Measurements from ENCODE around the gene C14orf132.

The C14orf132 gene

DNA sequence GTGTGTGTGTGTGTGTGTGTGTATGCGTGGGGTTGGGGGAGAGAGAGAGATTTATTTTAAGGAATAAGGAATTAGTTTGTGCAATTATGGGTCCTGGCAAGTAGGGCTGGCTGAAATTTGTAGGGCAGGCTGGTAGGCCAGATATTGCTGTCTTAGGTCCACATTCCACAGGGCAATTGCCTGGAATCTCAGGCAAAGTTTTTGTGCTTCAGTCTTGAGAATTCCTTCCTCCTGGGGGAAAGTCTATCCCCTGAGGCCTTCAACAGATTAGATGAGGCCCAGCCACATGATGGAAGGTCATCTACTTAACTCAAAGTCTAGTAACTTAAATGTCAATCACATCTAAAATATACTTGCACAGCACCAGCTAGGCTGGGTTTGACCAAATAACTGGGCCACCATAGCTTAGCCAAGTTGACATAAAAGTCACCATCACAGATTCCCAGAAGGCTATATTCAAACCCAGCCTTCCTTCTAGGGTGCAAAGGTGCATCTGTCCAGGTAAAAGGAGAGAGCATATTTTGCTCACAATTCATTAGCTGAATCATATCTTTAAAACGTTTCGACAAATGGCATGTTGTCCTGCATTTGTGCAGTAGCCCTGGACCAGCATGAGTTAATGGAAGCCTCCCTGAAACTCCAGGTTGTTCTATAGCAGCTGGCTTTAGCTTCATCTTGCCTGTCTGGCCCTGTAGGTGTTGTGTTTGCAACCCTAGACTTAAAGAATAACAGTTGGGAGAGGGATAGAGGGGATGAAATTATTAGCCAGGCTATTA, 63.1 kb downstream of the C14orf132 start:
- no peak for DNase-seq

GRCh38 chr14:96103075-96103474, 63.9 kb downstream of the C14orf132 start:
- no peak for DNase-seq

- no peak for DNase-seq
These were observed 64.6 kb downstream of the C14orf132 start for GRCh38 chr14:96103560-96104460.

DNA sequence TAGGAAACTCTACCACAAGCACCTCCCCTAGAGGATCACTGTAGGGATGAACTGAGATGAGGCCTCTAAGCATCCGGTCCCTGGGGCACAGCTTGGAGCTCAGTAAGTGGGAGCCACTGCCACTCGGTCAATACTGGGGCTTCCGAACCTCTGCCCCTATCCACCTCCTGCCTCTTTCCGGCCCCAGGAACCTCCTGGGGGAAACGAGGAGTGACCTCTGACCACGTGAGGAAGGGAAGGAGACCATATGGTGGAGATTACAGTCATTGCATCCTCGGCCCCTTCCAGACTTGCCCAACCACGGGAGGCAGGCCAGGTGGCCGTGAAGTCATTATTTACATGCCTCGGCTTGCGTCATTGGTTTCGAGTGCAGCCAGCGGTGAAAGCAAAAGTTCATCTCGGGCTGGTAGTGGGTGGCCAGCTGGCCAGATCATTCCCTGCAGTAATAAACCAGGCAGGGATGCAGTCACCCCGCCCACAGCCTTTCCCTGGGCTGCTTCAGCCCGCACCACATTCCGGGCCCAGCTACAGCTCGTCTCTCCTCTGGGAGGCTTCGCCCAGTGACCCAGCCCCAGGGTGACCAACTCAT, 65.4 kb downstream of the C14orf132 start:
- DNase-seq = no peak

GRCh38 chr14:96105089-96105925, 66.1 kb downstream of the C14orf132 start:
- no peak for DNase-seq

DNA sequence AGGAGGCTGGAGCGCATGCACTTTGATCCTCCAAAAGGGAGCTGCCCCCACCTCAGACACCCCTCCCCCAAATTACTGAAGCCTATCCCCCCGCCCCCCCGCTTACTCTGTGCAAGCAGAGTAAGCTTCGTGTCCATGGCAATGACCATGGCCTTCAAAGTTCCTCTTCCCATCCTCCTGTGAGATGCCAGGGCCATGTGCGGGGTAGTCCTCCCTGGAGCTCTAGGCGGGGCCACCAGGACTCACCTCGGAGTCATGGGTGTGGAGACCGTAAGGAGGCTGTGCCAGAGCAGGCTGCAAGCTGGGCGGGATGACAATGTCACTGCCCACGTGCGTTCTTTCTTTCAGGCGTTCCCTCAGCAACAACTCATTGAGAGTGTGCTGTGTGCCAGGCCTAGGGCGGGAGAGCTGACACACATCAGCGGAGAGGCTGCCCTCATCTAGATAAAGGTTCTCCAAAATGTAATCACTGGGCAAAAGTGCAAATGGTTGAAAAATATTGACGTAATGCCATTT, 66.8 kb downstream of the C14orf132 start:
- no peak for DNase-seq

DNA sequence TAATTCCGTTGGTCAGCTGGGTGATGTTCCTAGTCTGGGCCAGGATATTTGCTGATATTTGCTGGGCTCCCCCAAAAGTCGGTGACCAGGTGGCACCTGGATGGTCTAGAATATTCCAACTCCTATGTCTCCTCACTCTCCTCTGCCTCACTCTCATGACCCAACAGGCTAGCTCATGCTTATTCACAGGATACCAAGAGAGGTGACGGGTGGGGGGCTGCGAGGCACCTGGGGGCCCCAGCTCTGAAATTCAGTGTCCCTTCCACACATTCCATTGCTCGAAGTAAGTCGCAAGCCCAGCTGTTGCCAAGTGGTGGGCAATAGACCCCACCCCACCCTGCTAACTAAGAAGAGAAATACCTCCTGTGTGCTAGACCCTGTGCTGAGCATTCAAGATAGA, 67.7 kb downstream of the C14orf132 start:
- DNase-seq = no peak

GRCh38 chr14:96108061-96108795, 69.1 kb downstream of the C14orf132 start:
- no peak for DNase-seq

GRCh38 chr14:96108911-96109310, 69.7 kb downstream of the C14orf132 start:
- no peak for DNase-seq

GRCh38 chr14:96109596-96110355, 70.6 kb downstream of the C14orf132 start:
- no peak for DNase-seq

DNA sequence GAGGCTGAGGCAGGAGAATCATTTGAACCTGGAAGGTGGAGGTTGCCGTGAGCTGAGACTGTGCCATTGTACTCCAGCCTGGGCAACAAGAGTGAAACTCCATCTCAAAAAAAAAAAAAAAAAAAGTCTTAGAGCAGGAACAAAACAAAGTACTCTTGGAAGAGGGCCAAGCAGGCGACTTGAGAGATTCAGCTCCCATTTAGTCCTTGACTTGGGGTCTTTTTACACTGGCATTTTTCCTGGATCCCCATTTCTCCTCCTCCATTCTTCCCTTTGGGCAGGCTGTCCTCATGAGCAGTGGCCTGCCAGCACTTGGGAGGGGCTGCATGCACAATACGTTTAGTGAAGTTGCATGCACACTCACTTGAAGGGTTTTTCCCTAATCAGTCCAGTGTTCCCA, 72.9 kb downstream of the C14orf132 start:
- DNase-seq = no peak

- no peak for DNase-seq
These were observed 74.8 kb downstream of the C14orf132 start for GRCh38 chr14:96114002-96114401.

GRCh38 chr14:96117101-96117897, 78.1 kb downstream of the C14orf132 start:
- no peak for DNase-seq

- no peak for DNase-seq
These were observed 78.8 kb downstream of the C14orf132 start for GRCh38 chr14:96117960-96118359.

GRCh38 chr14:96118391-96118790, 79.2 kb downstream of the C14orf132 start:
- DNase-seq = no peak

- no peak for DNase-seq
These were observed 80.8 kb downstream of the C14orf132 start for GRCh38 chr14:96119947-96120346.

DNA sequence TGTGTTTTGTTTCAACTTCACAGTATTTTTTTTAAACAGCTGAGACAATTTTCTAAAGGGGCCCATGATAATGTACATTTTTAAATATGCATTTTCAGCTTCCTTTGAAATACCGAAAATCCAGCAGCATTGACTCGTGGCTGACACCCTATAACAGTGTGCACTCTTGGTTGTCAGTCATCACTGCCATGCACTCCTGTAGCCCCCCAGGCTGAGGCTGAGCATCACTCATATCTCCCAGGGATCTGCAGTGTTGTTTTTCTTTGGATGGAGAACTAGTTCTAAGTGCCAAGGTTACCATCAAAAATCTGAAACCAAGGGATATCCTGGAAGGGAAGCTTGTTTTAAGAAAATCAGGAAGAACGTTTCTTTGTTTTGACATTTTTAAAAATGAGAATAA, 81.2 kb downstream of the C14orf132 start:
- no peak for DNase-seq

DNA sequence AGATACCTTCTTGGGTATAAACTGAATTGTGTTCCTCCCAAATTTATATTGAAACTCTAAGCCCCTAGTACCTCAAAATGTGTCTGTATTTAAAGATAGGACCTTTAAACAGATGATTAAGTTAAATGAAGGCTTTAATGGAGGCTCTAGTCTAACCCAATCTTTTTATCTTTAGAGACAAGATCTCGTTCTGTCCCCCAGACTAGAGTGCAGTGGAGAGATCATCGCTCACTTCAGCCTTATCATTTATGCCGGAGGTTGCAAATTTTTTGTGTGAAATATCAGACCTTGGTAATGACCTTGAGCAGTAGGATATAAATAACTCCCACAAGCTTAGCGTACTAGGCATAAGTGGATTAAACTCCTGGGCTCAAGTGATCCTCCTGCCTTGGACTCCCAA, 81.8 kb downstream of the C14orf132 start:
- DNase-seq = no peak

GRCh38 chr14:96121660-96122395, 82.7 kb downstream of the C14orf132 start:
- no peak for DNase-seq

Measured in activated CD4-positive, alpha-beta T cell treated with anti-CD3 and anti-CD28 coated beads, Interleukin-2, amount 50 U/mL, for 48 hours (primary cell).